ENCODE measurements around the gene KAZN.

KAZN gene

GRCh38 chr1:14735841-14736240 lies 137.4 kb downstream of the KAZN start:
- H3K27ac Mint-ChIP-seq, result no peak overlapping the region
- no peaks in the 10 kb centered on the region for H3K4me1 Mint-ChIP-seq
- peaks cover 61% of the 10 kb centered on the region for H3K27me3 Mint-ChIP-seq
- H3K36me3 Mint-ChIP-seq, result no peaks in the 10 kb centered on the region
- H3K4me3 Mint-ChIP-seq, result no peak overlapping the region
- no peaks in the 10 kb centered on the region for H3K9me3 Mint-ChIP-seq
- ATAC-seq, result no peak

GRCh38 chr1:14737561-14738094 lies 139.1 kb downstream of the KAZN start:
- Mint-ChIP-seq H3K27ac (no peak overlapping the region), H3K36me3 (no peaks in the 10 kb centered on the region), H3K27me3 (peaks cover 78% of the 10 kb centered on the region), H3K4me3 (no peak overlapping the region), H3K9me3 (no peaks in the 10 kb centered on the region), H3K4me1 (no peaks in the 10 kb centered on the region)
- no peak for ATAC-seq

- H3K27me3 Mint-ChIP-seq, result peaks cover 84% of the 10 kb centered on the region
- no peaks in the 10 kb centered on the region for H3K9me3 Mint-ChIP-seq
- no peak overlapping the region for H3K27ac Mint-ChIP-seq
- ATAC-seq, result no peak
- no peak overlapping the region for H3K4me3 Mint-ChIP-seq
- H3K4me1 Mint-ChIP-seq, result no peaks in the 10 kb centered on the region
- H3K36me3 Mint-ChIP-seq, result no peaks in the 10 kb centered on the region
These were observed 139.8 kb downstream of the KAZN start for GRCh38 chr1:14738235-14738634.

- Mint-ChIP-seq H3K4me3 (no peak overlapping the region), H3K36me3 (no peaks in the 10 kb centered on the region), H3K27ac (no peak overlapping the region), H3K4me1 (no peaks in the 10 kb centered on the region), H3K9me3 (no peaks in the 10 kb centered on the region), H3K27me3 (peaks cover 84% of the 10 kb centered on the region)
- no peak for ATAC-seq
These were observed 140.2 kb downstream of the KAZN start for GRCh38 chr1:14738647-14739046.

- H3K9me3 Mint-ChIP-seq, result no peaks in the 10 kb centered on the region
- no peak overlapping the region for H3K4me3 Mint-ChIP-seq
- no peaks in the 10 kb centered on the region for H3K36me3 Mint-ChIP-seq
- no peaks in the 10 kb centered on the region for H3K4me1 Mint-ChIP-seq
- ATAC-seq, result no peak
- peaks cover 81% of the 10 kb centered on the region for H3K27me3 Mint-ChIP-seq
- H3K27ac Mint-ChIP-seq, result no peak overlapping the region
These were observed 140.8 kb downstream of the KAZN start for GRCh38 chr1:14739082-14739832.

- Mint-ChIP-seq H3K9me3 (no peaks in the 10 kb centered on the region), H3K36me3 (no peaks in the 10 kb centered on the region), H3K27me3 (peaks cover 78% of the 10 kb centered on the region)
These were observed 141.5 kb downstream of the KAZN start for GRCh38 chr1:14740016-14740415.

GRCh38 chr1:14741082-14741481 lies 142.6 kb downstream of the KAZN start:
- Mint-ChIP-seq H3K4me3 (no peak overlapping the region), H3K27ac (no peak overlapping the region), H3K27me3 (peaks cover 68% of the 10 kb centered on the region), H3K4me1 (no peaks in the 10 kb centered on the region), H3K36me3 (no peaks in the 10 kb centered on the region), H3K9me3 (no peaks in the 10 kb centered on the region)
- ATAC-seq, result no peak

More at GRCh38 chr1:14740016-14740415, 141.5 kb downstream of the KAZN start:
- Mint-ChIP-seq H3K4me1 (no peaks in the 10 kb centered on the region), H3K4me3 (no peak overlapping the region), H3K27ac (no peak overlapping the region)
- ATAC-seq, result no peak

- H3K4me1 Mint-ChIP-seq, result no peaks in the 10 kb centered on the region
- H3K27me3 Mint-ChIP-seq, result peaks cover 65% of the 10 kb centered on the region
- H3K4me3 Mint-ChIP-seq, result no peak overlapping the region
- no peaks in the 10 kb centered on the region for H3K9me3 Mint-ChIP-seq
- ATAC-seq, result no peak
- no peaks in the 10 kb centered on the region for H3K36me3 Mint-ChIP-seq
- H3K27ac Mint-ChIP-seq, result no peak overlapping the region
These were observed 143.0 kb downstream of the KAZN start for GRCh38 chr1:14741532-14741931.

- H3K27ac Mint-ChIP-seq, result no peak overlapping the region
- no peaks in the 10 kb centered on the region for H3K36me3 Mint-ChIP-seq
- no peaks in the 10 kb centered on the region for H3K4me1 Mint-ChIP-seq
- ATAC-seq, result no peak
- peaks cover 56% of the 10 kb centered on the region for H3K27me3 Mint-ChIP-seq
- H3K4me3 Mint-ChIP-seq, result no peak overlapping the region
- H3K9me3 Mint-ChIP-seq, result no peaks in the 10 kb centered on the region
These were observed 143.9 kb downstream of the KAZN start for GRCh38 chr1:14742181-14742980.

GRCh38 chr1:14743368-14743767 lies 144.9 kb downstream of the KAZN start:
- no peak for ATAC-seq

GRCh38 chr1:14745001-14745720 lies 146.7 kb downstream of the KAZN start:
- no peak for ATAC-seq
- H3K4me1 Mint-ChIP-seq, result no peaks in the 10 kb centered on the region
- peaks cover 3% of the 10 kb centered on the region for H3K9me3 Mint-ChIP-seq
- no peak overlapping the region for H3K27ac Mint-ChIP-seq
- no peak overlapping the region for H3K4me3 Mint-ChIP-seq
- H3K36me3 Mint-ChIP-seq, result no peaks in the 10 kb centered on the region
- H3K27me3 Mint-ChIP-seq, result peaks cover 37% of the 10 kb centered on the region

More at GRCh38 chr1:14743368-14743767, 144.9 kb downstream of the KAZN start:
- no peak overlapping the region for H3K27ac Mint-ChIP-seq
- peaks cover 2% of the 10 kb centered on the region for H3K9me3 Mint-ChIP-seq
- H3K4me1 Mint-ChIP-seq, result no peaks in the 10 kb centered on the region
- H3K27me3 Mint-ChIP-seq, result peaks cover 46% of the 10 kb centered on the region
- H3K4me3 Mint-ChIP-seq, result no peak overlapping the region
- no peaks in the 10 kb centered on the region for H3K36me3 Mint-ChIP-seq

GRCh38 chr1:14745789-14746188 lies 147.3 kb downstream of the KAZN start:
- no peak for ATAC-seq
- H3K27me3 Mint-ChIP-seq, result peaks cover 31% of the 10 kb centered on the region
- H3K4me3 Mint-ChIP-seq, result no peak overlapping the region
- H3K36me3 Mint-ChIP-seq, result no peaks in the 10 kb centered on the region
- peaks cover 3% of the 10 kb centered on the region for H3K9me3 Mint-ChIP-seq
- H3K4me1 Mint-ChIP-seq, result no peaks in the 10 kb centered on the region
- H3K27ac Mint-ChIP-seq, result no peak overlapping the region

GRCh38 chr1:14746393-14746792 lies 147.9 kb downstream of the KAZN start:
- Mint-ChIP-seq H3K27me3 (peaks cover 25% of the 10 kb centered on the region), H3K9me3 (peaks cover 3% of the 10 kb centered on the region), H3K4me1 (no peaks in the 10 kb centered on the region), H3K36me3 (no peaks in the 10 kb centered on the region), H3K27ac (no peak overlapping the region), H3K4me3 (no peak overlapping the region)
- ATAC-seq, result no peak

- Mint-ChIP-seq H3K9me3 (peaks cover 3% of the 10 kb centered on the region), H3K27ac (no peak overlapping the region), H3K4me1 (no peaks in the 10 kb centered on the region), H3K4me3 (no peak overlapping the region), H3K27me3 (peaks cover 8% of the 10 kb centered on the region), H3K36me3 (no peaks in the 10 kb centered on the region)
- ATAC-seq, result no peak
These were observed 149.7 kb downstream of the KAZN start for GRCh38 chr1:14748151-14748550.

GRCh38 chr1:14748977-14749376 lies 150.5 kb downstream of the KAZN start:
- Mint-ChIP-seq H3K27me3 (no peaks in the 10 kb centered on the region), H3K9me3 (peaks cover 3% of the 10 kb centered on the region), H3K4me1 (no peaks in the 10 kb centered on the region), H3K27ac (no peak overlapping the region), H3K4me3 (no peak overlapping the region), H3K36me3 (no peaks in the 10 kb centered on the region)
- ATAC-seq, result no peak

Data from stimulated activated memory B cell treated with anti-CD40 and anti-IgM and Interleukin-4, amounts not matched to agents 10 μg/mL and 1 μg/mL and 100 μg/mL, for 72 hours (primary cell).